ENCODE data around the gene ABCC2.

DNA sequence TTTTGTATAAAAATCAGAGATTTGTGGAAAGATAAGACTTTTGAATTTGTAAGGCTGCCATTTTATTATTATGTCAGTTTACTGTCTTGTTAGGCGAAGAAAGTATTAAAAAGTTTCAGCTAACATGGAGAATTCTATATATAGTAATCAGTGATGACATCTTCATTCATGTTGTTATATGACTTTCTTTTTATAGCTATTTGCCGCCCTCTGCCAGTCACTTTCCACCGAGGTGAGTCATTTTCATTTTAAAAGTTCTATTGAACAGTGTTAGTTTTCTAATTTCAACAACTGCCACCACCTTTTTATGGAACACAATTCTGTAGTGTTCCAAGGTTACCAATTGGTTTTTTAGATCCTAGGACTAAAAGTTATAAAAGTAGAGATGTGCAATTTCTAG is 38.6 kb upstream of the ABCC2 start:
- TF ChIP-seq, protein P1, sequence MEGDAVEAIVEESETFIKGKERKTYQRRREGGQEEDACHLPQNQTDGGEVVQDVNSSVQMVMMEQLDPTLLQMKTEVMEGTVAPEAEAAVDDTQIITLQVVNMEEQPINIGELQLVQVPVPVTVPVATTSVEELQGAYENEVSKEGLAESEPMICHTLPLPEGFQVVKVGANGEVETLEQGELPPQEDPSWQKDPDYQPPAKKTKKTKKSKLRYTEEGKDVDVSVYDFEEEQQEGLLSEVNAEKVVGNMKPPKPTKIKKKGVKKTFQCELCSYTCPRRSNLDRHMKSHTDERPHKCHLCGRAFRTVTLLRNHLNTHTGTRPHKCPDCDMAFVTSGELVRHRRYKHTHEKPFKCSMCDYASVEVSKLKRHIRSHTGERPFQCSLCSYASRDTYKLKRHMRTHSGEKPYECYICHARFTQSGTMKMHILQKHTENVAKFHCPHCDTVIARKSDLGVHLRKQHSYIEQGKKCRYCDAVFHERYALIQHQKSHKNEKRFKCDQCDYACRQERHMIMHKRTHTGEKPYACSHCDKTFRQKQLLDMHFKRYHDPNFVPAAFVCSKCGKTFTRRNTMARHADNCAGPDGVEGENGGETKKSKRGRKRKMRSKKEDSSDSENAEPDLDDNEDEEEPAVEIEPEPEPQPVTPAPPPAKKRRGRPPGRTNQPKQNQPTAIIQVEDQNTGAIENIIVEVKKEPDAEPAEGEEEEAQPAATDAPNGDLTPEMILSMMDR (IDR thresholded peaks at IDR 0.05; ENCODE audit: low read depth, low read length), result no peak
- no peak for TF ChIP-seq EZH2phosphoT487 (IDR thresholded peaks at IDR 0.05; ENCODE audit: low read depth)

Data from OCI-LY3 (cell line).